Breast epithelium (tissue), 3 donors: ENCODE data around the gene TMEM107.

Experiments used
- CTCF ChIP-seq, 3 donors: fragments of 450-650 bp; IDR thresholded peaks; one replicate each; pipeline ENCODE4 v1.5.1; 2016 to 2017; ENCODE audit warnings: antibody characterized with exemption in 3 of 3, mild to moderate bottlenecking in 3 of 3, moderate library complexity in 3 of 3
- POLR2A ChIP-seq: fragments of 450-650 bp; IDR thresholded peaks from one replicate; pipeline ENCODE4 v1.6.1; 2016; ENCODE audit warnings: antibody characterized with exemption, mild to moderate bottlenecking, moderate library complexity
- POLR2AphosphoS5 ChIP-seq, 3 donors: sonication (generic); formaldehyde crosslinking; IDR thresholded peaks; one replicate each; pipeline ENCODE4 v1.6.1; 2017; ENCODE audit warnings: antibody characterized with exemption in 3 of 3

GRCh38 chr17:8175795-8176196 lies 384 bp downstream of the TMEM107 start:
- TF ChIP-seq CTCF (IDR thresholded peaks at IDR 0.05) (peak in 1 of 3 donors; percentile 11), POLR2A (no peak), POLR2AphosphoS5 (IDR thresholded peaks at IDR 0.05) (no peak)
